CD4-positive, alpha-beta T cell treated with Interleukin-10 for 1 hour (primary cell): Measurements from ENCODE around the gene NRARP.
"Not testable (repeated sequence)": the region's sequence is repeated elsewhere in the genome, so short reads cannot be mapped to it uniquely, and the experiment has no call there.

Experiments used
- DNase-seq: peaks from one replicate; pipeline ENCODE4 v3.0.0-alpha.2; 2020

Gene NRARP

GRCh38 chr9:137275588-137276472 is 26.2 kb downstream of the NRARP start:
- DNase-seq, result no peak

- DNase-seq, result no peak
Observed at GRCh38 chr9:137275203-137275587, 26.9 kb downstream of the NRARP start.

GRCh38 chr9:137273611-137274320 is 28.3 kb downstream of the NRARP start:
- no peak for DNase-seq

- no peak for DNase-seq
Observed at GRCh38 chr9:137273095-137273490, 29.0 kb downstream of the NRARP start.

- no peak for DNase-seq
Observed at GRCh38 chr9:137272241-137273094, 29.6 kb downstream of the NRARP start.

- DNase-seq, result no peak
Observed at GRCh38 chr9:137271696-137272076, 30.4 kb downstream of the NRARP start.

GRCh38 chr9:137270929-137271695 is 31.0 kb downstream of the NRARP start:
- DNase-seq, result peak; percentile 30

GRCh38 chr9:137269231-137269772 is 32.8 kb downstream of the NRARP start:
- no peak for DNase-seq

GRCh38 chr9:137268538-137269201 is 33.4 kb downstream of the NRARP start:
- no peak for DNase-seq

- DNase-seq, result no peak
Observed at GRCh38 chr9:137267933-137268355, 34.1 kb downstream of the NRARP start.

GRCh38 chr9:137266585-137267453 is 35.3 kb downstream of the NRARP start:
- DNase-seq, result no peak

GRCh38 chr9:137266162-137266527 is 35.9 kb downstream of the NRARP start:
- DNase-seq, result no peak

- DNase-seq, result no peak
Observed at GRCh38 chr9:137265496-137266161, 36.4 kb downstream of the NRARP start.

GRCh38 chr9:137264067-137264466 is 38.0 kb downstream of the NRARP start:
- DNase-seq, result no peak

GRCh38 chr9:137263506-137263905 is 38.6 kb downstream of the NRARP start:
- no peak for DNase-seq

- DNase-seq, result no peak
Observed at GRCh38 chr9:137262909-137263285, 39.2 kb downstream of the NRARP start.

- DNase-seq, result not testable (repeated sequence)
Observed at GRCh38 chr9:137262173-137262908, 39.7 kb downstream of the NRARP start.

- no peak for DNase-seq
Observed at GRCh38 chr9:137256856-137257255, 45.2 kb downstream of the NRARP start.

GRCh38 chr9:137256362-137256761 is 45.7 kb downstream of the NRARP start:
- DNase-seq, result no peak
